Ovary (tissue), 9 donors: ENCODE results near the gene ZMIZ2. TPM values are rescaled to one million over a fixed set of nuclear protein-coding genes. Genes with fewer than 3 reads are reported as not detected.

Source experiments
- DNase-seq, 5 donors: peaks; one replicate each; pipeline ENCODE4 v3.0.0-alpha.2; 2019 to 2020
- H3K27ac ChIP-seq, 2 donors: fragments of 200-600 bp; one replicate each; pipeline versions ENCODE4 v1.5.1 to v1.8.0; 2019 to 2022
- H3K27me3 ChIP-seq: fragments of 200-600 bp; one replicate; pipeline ENCODE4 v1.8.0; 2022
- H3K36me3 ChIP-seq: fragments of 200-600 bp; sonication (generic); one replicate; pipeline ENCODE4 v1.5.1; 2019
- H3K4me1 ChIP-seq: one replicate; pipeline ENCODE4 v1.8.1; 2013; ENCODE audit warnings: mild to moderate bottlenecking, moderate library complexity; ENCODE audit not compliant: insufficient read depth
- H3K4me3 ChIP-seq: fragments of 200-600 bp; sonication (generic); one replicate; pipeline ENCODE4 v1.5.1; 2017
- H3K9me3 ChIP-seq, 2 donors: fragments of 200-600 bp in 1 of 2; sonication (generic) in 1 of 2; one replicate each; pipeline versions ENCODE4 v1.5.1 to v1.8.1; 2013 to 2019; ENCODE audit warnings: mild to moderate bottlenecking in 1 of 2, moderate library complexity in 1 of 2
- EP300 ChIP-seq: sonication (generic); formaldehyde crosslinking; IDR thresholded peaks from one replicate; pipeline ENCODE4 v1.6.1; 2017; ENCODE audit warnings: antibody characterized with exemption
- POLR2A ChIP-seq: fragments of 450-650 bp; IDR thresholded peaks from one replicate; pipeline ENCODE4 v1.6.1; 2017; ENCODE audit warnings: antibody characterized with exemption, mild to moderate bottlenecking, moderate library complexity
- WGBS, 3 donors: extraction: QIAGEN DNeasy Blood & Tissue Kit in 1 of 3; methylation state at CpG; one replicate each; pipeline versions ENCODE4 v1.1.5 to v1.1.7; 2013 to 2017; 5-methylcytosine and 5-hydroxymethylcytosine counted together
- intact Hi-C, 4 donors: fragments of 100-400 bp; cut with DNase I; formaldehyde crosslinking; loops; one replicate each; pipeline versions ENCODE4 v1.11.0 to v1.15.1; 2022 to 2023
- polyA plus RNA-seq, 2 donors: library from polyadenylated mRNA; stranded (reverse); fragments of 200-250 nt in 1 of 2; fragments of 350-450 nt in 1 of 2; fragmentation: Illumina TruSeq in 1 of 2; extraction: RNeasy Lipid Tissue Mini Kit (QIAGEN cat#74804) in 1 of 2; gene quantifications; one replicate each; pipeline ENCODE4 v1.2.3, GENCODE V29; 2013 to 2014
- total RNA-seq, 7 donors: library from RNA; depleted of rRNA in 2 of 7; stranded (reverse); fragments of >200 nt in 2 of 7; fragmentation: NEBNext Ultra II Directional in 3 of 7; extraction: Animal tissue kit (Norgen Biotek cat#: 25700) in 3 of 7; gene quantifications; one replicate each; pipeline versions ENCODE4 v1.1.0 to v1.2.4, GENCODE V29; 2016 to 2023
- TF ChIP-seq, protein P1 (sequence below), 3 donors: fragments of 450-650 bp in 2 of 3; fragments of 200-600 bp in 1 of 3; IDR thresholded peaks; one replicate each; pipeline versions ENCODE4 v1.5.1 to v1.8.0; 2016 to 2022; ENCODE audit warnings: antibody characterized with exemption in 3 of 3, mild to moderate bottlenecking in 1 of 3
- donor health status: DM: no; HTN: no; CAD: no; lungs with moderate emphysema.
- donor health status: DM: no; HTN: no; CAD: no.
- donor health status: Bipolar disorder and iron deficiency.
- donor health status: DM: yes; HTN: yes; CAD: no.
- donor health status: DM: no; HTN: no; CAD: no.
- donor health status: DM: yes; HTN: yes; CAD: no.

Gene ZMIZ2
- total and polyA plus RNA-seq, 9 donors, result 12.7 to 85.5 (median 68.5) TPM

DNA sequence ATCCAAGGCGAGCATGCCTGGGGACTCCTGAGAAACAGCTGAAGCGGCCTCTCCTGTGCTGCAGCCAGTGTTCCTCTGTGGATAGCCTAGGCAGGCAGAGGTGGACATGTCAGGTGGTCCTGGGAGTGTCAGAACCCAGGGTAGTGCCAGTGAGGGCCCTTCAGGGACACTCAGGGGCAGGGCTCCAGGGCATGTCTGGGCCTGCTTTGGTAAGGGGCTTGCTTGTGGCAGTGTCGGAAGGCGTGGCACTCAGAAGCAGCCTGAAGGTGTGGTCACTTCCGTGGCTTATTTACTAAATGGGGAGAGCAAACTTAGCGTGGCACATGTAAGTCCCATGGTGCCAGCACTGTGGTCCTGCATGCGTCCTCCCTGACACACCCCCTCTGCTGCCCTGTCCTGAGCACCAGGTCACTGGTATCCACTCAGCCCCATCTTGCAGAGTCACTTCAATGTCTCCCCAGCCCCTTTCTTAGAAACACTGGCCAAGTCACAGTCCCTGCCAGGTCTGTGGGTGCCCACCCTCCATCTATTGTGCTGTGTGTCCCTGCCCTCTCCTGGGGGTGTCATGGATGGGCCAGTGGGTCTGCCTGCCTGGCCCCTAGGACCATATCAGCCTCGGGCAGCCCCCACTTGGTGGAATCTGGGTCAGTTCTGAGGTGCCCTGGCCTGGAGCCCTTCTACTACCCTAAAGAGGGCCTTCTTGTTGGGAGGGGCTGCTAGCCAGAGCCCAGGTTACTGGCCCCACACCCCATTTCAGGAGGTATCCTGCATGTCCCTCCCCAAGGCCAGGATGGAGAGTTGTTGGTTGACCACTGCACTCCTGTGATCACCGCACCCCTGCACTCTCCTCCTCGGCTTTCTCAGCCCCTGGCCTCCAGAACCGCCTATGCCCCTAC, 6.4 kb downstream of the ZMIZ2 start:
- Histone ChIP-seq H3K27me3 (no peaks in the 10 kb centered on the region), H3K27ac (no peak overlapping the region), H3K36me3 (no peaks in the 10 kb centered on the region), H3K4me1 (peaks cover 12% of the 10 kb centered on the region), H3K9me3 (no peaks in the 10 kb centered on the region), H3K4me3 (no peak overlapping the region)
- intact Hi-C loops, result loop anchor here in 1 of 4 donors (10.0 kb wide), 1 partner anchor 170 kb away; the partner anchor contains the start of gene TMED4
- TF ChIP-seq POLR2A, result no peak
- TF ChIP-seq EP300, result no peak
- TF ChIP-seq, protein P1, sequence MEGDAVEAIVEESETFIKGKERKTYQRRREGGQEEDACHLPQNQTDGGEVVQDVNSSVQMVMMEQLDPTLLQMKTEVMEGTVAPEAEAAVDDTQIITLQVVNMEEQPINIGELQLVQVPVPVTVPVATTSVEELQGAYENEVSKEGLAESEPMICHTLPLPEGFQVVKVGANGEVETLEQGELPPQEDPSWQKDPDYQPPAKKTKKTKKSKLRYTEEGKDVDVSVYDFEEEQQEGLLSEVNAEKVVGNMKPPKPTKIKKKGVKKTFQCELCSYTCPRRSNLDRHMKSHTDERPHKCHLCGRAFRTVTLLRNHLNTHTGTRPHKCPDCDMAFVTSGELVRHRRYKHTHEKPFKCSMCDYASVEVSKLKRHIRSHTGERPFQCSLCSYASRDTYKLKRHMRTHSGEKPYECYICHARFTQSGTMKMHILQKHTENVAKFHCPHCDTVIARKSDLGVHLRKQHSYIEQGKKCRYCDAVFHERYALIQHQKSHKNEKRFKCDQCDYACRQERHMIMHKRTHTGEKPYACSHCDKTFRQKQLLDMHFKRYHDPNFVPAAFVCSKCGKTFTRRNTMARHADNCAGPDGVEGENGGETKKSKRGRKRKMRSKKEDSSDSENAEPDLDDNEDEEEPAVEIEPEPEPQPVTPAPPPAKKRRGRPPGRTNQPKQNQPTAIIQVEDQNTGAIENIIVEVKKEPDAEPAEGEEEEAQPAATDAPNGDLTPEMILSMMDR (IDR thresholded peaks at IDR 0.05), result no peak
- WGBS, 3 donors, result 88 to 92% (median 91%) methylated on average over 11 of the region's 11 CpGs
- no peak for DNase-seq

DNA sequence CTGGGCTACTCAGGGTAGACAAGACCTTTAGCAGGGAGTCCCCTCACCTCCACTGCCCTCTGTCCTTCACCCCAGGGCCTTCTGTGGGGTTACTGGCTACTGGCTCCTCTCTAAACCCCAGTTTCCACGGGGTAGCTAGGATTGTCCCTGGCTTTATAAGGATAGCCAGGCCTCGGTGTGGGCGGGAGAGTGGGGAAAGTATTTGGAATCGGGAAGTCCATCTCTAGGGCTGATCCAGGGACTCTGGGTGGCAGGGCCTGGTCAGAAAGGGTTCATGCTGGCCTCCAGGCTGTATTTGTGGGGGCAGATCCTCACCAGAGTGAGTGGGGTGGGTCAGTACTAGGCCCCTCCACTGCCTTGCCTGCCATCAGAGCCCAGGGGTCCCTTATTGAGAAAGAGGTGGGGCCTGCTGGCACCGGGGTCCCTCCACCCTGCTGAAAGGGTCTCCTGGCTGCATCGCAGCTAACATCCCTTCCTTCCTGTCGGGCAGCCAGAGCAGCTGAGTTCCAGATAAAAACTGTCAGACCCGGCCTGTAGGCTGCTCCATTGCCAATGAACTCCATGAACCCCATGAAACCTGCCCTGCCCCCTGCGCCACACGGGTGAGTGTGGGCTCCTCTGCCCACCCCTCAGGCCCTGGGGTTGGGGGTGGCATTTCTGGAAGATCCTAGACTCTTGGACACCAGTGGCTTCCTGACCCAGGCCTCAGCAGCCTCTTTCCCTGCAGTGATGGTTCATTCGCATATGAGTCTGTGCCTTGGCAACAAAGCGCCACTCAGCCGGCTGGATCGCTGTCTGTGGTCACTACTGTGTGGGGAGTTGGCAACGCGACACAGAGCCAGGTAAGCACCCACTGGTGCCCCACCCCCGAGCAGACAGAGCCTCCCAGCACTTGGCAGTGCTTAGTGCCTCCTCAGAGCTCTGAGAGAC, 7.3 kb downstream of the ZMIZ2 start:
- peak in 1 of 5 donors; percentile 40 for DNase-seq
- Histone ChIP-seq H3K4me3 (no peak overlapping the region), H3K9me3 (no peaks in the 10 kb centered on the region), H3K27me3 (no peaks in the 10 kb centered on the region), H3K27ac (no peak overlapping the region), H3K4me1 (peaks cover 6% of the 10 kb centered on the region), H3K36me3 (no peaks in the 10 kb centered on the region)
- WGBS, 3 donors, result 53 to 61% (median 53%) methylated on average over 17 of the region's 17 CpGs
- intact Hi-C loops, result loop anchor here in 1 of 4 donors (10.0 kb wide), 1 partner anchor 171 kb away; the partner anchor contains the start of gene TMED4
- TF ChIP-seq, protein P1 (IDR thresholded peaks at IDR 0.05), result no peak
- TF ChIP-seq POLR2A (no peak), EP300 (no peak)

DNA sequence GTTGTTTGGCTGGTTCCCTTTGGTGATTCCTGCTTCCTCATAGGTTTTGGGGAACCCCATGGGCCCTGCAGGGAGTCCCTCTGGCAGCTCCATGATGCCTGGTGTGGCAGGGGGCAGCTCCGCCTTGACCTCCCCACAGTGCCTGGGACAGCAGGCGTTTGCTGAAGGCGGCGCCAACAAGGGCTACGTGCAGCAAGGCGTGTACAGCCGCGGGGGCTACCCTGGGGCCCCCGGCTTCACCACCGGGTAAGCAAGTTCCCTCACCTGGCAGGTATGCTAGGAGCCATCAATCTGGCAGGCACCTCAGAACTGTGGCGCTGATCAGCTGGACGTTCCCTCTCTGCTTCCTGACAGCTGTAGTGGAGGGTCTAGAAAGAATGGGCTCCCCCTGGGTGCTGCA, 8.3 kb downstream of the ZMIZ2 start:
- Histone ChIP-seq H3K4me1 (peaks cover 6% of the 10 kb centered on the region), H3K27me3 (no peaks in the 10 kb centered on the region), H3K27ac (no peak overlapping the region), H3K36me3 (no peaks in the 10 kb centered on the region), H3K9me3 (no peaks in the 10 kb centered on the region), H3K4me3 (no peak overlapping the region)
- 78 to 88% (median 79%) methylated on average over 12 of the region's 12 CpGs for WGBS, 3 donors
- no peak for DNase-seq
- TF ChIP-seq EP300 (no peak), POLR2A (no peak)
- TF ChIP-seq, protein P1 (IDR thresholded peaks at IDR 0.05), result no peak
- intact Hi-C loops, result loop anchor here in 1 of 4 donors (10.0 kb wide), 1 partner anchor 172 kb away; the partner anchor contains the start of gene TMED4

DNA sequence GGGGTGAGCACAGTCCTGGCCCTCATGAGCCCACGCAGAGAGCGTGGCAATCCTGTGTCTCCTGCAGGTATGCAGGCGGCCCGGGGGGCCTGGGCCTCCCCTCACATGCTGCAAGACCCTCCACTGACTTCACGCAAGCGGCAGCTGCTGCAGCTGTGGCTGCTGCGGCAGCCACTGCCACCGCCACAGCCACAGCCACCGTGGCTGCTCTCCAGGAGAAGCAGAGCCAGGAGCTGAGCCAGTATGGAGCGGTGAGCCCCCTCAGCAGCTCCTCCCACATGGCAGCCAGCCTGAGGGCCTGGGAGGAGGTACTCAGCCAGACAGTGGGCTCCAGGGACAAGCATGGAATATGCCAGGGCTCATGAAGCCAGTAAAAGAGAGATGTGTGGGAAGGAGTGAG, 8.7 kb downstream of the ZMIZ2 start:
- peak in 2 of 5 donors; percentile 68 to 77 for DNase-seq
- H3K4me3 ChIP-seq, result no peak overlapping the region
- no peaks in the 10 kb centered on the region for H3K36me3 ChIP-seq
- WGBS, 3 donors, result 42 to 51% (median 47%) methylated on average over 10 of the region's 10 CpGs
- intact Hi-C loops, result loop anchor here in 1 of 4 donors (10.0 kb wide), 1 partner anchor 173 kb away; the partner anchor contains the start of gene TMED4
- TF ChIP-seq POLR2A (no peak), EP300 (no peak)
- TF ChIP-seq, protein P1 (IDR thresholded peaks at IDR 0.05), result no peak
- H3K27ac ChIP-seq, result no peak overlapping the region
- no peaks in the 10 kb centered on the region for H3K9me3 ChIP-seq
- no peaks in the 10 kb centered on the region for H3K27me3 ChIP-seq
- peaks cover 8% of the 10 kb centered on the region for H3K4me1 ChIP-seq
